Kidney (tissue), 14 donors: ENCODE data around the gene NOP9. TPM values are rescaled to one million over a fixed set of nuclear protein-coding genes. Genes with fewer than 3 reads are reported as not detected.
A peak's percentile ranks its signal among the peaks of the same experiment; 100 is the strongest.

Experiments
- DNase-seq, 5 donors: peaks; one replicate each; pipeline ENCODE4 v3.0.0-alpha.2; 2013 to 2020
- FAIRE-seq: peaks from 2 replicates; lab custom pipeline; 2012; peaks lifted over from hg19 to GRCh38; lab: Jason Lieb, UNC
- H3K27ac ChIP-seq, 2 donors: one replicate each; pipeline ENCODE4 v1.7.0; 2013; ENCODE audit warnings: low read depth in 2 of 2, low read length in 2 of 2, inconsistent platforms in 1 of 2
- H3K27me3 ChIP-seq: one replicate; pipeline ENCODE4 v1.7.1; 2013; ENCODE audit warnings: low read length, inconsistent platforms; ENCODE audit not compliant: control insufficient read depth, insufficient read depth
- H3K36me3 ChIP-seq, 3 donors: one replicate each; pipeline versions ENCODE4 v1.7.0 to v1.7.1; 2013; ENCODE audit warnings: low read length in 3 of 3, control low read depth in 1 of 3, inconsistent platforms in 1 of 3; ENCODE audit not compliant: insufficient read depth in 3 of 3, control insufficient read depth in 2 of 3
- H3K4me1 ChIP-seq, 3 donors: one replicate each; pipeline versions ENCODE4 v1.7.0 to v1.7.1; 2013; ENCODE audit warnings: low read length in 3 of 3, inconsistent platforms in 1 of 3, low read depth in 1 of 3; ENCODE audit not compliant: control insufficient read depth in 2 of 3, insufficient read depth in 2 of 3
- H3K4me3 ChIP-seq, 3 donors: one replicate each; pipeline versions ENCODE4 v1.7.0 to v1.8.1; 2013; ENCODE audit warnings: low read length in 3 of 3, control low read depth in 1 of 3, inconsistent platforms in 1 of 3
- H3K9ac ChIP-seq, 3 donors: one replicate each; pipeline versions ENCODE4 v1.7.0 to v1.7.1; 2013; ENCODE audit warnings: low read length in 3 of 3, control low read depth in 1 of 3, inconsistent platforms in 1 of 3
- H3K9me3 ChIP-seq, 3 donors: one replicate each; pipeline versions ENCODE4 v1.7.0 to v1.7.1; 2013; ENCODE audit warnings: low read length in 3 of 3, control low read depth in 1 of 3, inconsistent platforms in 1 of 3; ENCODE audit not compliant: control insufficient read depth in 2 of 3, insufficient read depth in 1 of 3
- CTCF ChIP-seq: IDR thresholded peaks from 3 replicates; pipeline ENCODE4 v1.5.1; 2012; ENCODE audit warnings: mild to moderate bottlenecking, moderate library complexity, borderline replicate concordance; ENCODE audit not compliant: insufficient read depth; ENCODE audit errors: extremely low read depth
- intact Hi-C: fragments of 100-400 bp; cut with DNase I; formaldehyde crosslinking; loops from one replicate; pipeline ENCODE4 v1.11.1; 2022
- polyA plus RNA-seq: library from polyadenylated mRNA; stranded (reverse); fragments of 350-450 nt; fragmentation: Illumina TruSeq; extraction: RNeasy Lipid Tissue Mini Kit (QIAGEN cat#74804); gene quantifications from one replicate; pipeline ENCODE4 v1.2.3, GENCODE V29; 2014; ENCODE audit warnings: low read depth, low replicate concordance; ENCODE audit not compliant: insufficient read depth
- total RNA-seq: library from RNA; stranded (reverse); fragmentation: NEBNext Ultra II Directional; extraction: Animal tissue kit (Norgen Biotek cat#: 25700); gene quantifications from one replicate; pipeline ENCODE4 v1.2.1, GENCODE V29; 2021
- donor health status: control.
- donor health status: control.
- donor health status: control.
- donor health status: control.
- donor health status: control.
- donor health status: DM: yes; HTN: yes; CAD: no.
- donor health status: Normal renal cell carcinoma (clear cell type).

NOP9 gene
- total and polyA plus RNA-seq, 2 donors from 2014 or later: 8.6 to 25.7 TPM

GRCh38 chr14:24264298-24264697 is 35.4 kb upstream of the NOP9 start:
- no peak for TF ChIP-seq CTCF
- intact Hi-C loops: no loop called here
- H3K9ac ChIP-seq: no peak overlapping the region

GRCh38 chr14:24266344-24267244 is 33.1 kb upstream of the NOP9 start:
- no peaks in the 10 kb centered on the region for H3K27me3 ChIP-seq
- no peak overlapping the region for H3K9ac ChIP-seq
- peaks cover 0 to 6% (median 0%) of the 10 kb centered on the region in 3 donors for H3K4me1 ChIP-seq
- H3K9me3 ChIP-seq: no peaks in the 10 kb centered on the region
- TF ChIP-seq CTCF: no peak
- no peak overlapping the region for H3K27ac ChIP-seq
- peaks cover 0 to 7% (median 7%) of the 10 kb centered on the region in 3 donors for H3K36me3 ChIP-seq
- H3K4me3 ChIP-seq: no peak overlapping the region
- FAIRE-seq (no peak), DNase-seq (peak in 1 of 5 donors; percentile 67)
- intact Hi-C loops: no loop called here

More at GRCh38 chr14:24264298-24264697, 35.4 kb upstream of the NOP9 start:
- Histone ChIP-seq H3K4me3 (no peak overlapping the region), H3K9me3 (no peaks in the 10 kb centered on the region), H3K27ac (no peak overlapping the region), H3K36me3 (peaks cover 0 to 7% (median 7%) of the 10 kb centered on the region in 3 donors), H3K27me3 (no peaks in the 10 kb centered on the region), H3K4me1 (no peaks in the 10 kb centered on the region)
- FAIRE-seq (no peak), DNase-seq (peak in 2 of 5 donors; percentile 26 to 58)

- FAIRE-seq: no peak
- no peak overlapping the region for H3K4me3 ChIP-seq
- no peaks in the 10 kb centered on the region for H3K9me3 ChIP-seq
- H3K4me1 ChIP-seq: peaks cover 0 to 10% (median 0%) of the 10 kb centered on the region in 3 donors
- DNase-seq: peak in 1 of 5 donors; percentile 62
- no peaks in the 10 kb centered on the region for H3K27me3 ChIP-seq
- no peak overlapping the region for H3K27ac ChIP-seq
- intact Hi-C loops: no loop called here
- no peak for TF ChIP-seq CTCF
- H3K36me3 ChIP-seq: peaks cover 0 to 7% (median 7%) of the 10 kb centered on the region in 3 donors
- H3K9ac ChIP-seq: no peak overlapping the region
Observed at GRCh38 chr14:24267516-24267915, 32.1 kb upstream of the NOP9 start.
